GM23248 (cell line): ENCODE measurements around the gene MSANTD1. TPM values are rescaled to one million over a fixed set of nuclear protein-coding genes. Genes with fewer than 3 reads are reported as not detected.

Source experiments
- DNase-seq: peaks from one replicate; pipeline ENCODE4 v3.0.0-alpha.2; 2015
- H2AFZ ChIP-seq: fragments of 200-600 bp; sonication (generic); 2 replicates; pipeline ENCODE4 v1.6.1; 2016; ENCODE audit warnings: antibody characterized with exemption
- H3F3A ChIP-seq: fragments of 200-600 bp; sonication (generic); 2 replicates; pipeline ENCODE4 v1.6.1; 2016; ENCODE audit warnings: mild to moderate bottlenecking, antibody characterized with exemption, mixed run types; ENCODE audit not compliant: insufficient read depth
- H3K27ac ChIP-seq: fragments of 200-600 bp; sonication (generic); 2 replicates; pipeline ENCODE4 v1.5.1; 2016; ENCODE audit warnings: mild to moderate bottlenecking
- H3K27me3 ChIP-seq: fragments of 200-600 bp; sonication (generic); replicated peaks from 2 replicates; pipeline ENCODE4 v1.6.1; 2016; ENCODE audit warnings: mild to moderate bottlenecking; ENCODE audit not compliant: insufficient read depth
- H3K36me3 ChIP-seq: fragments of 200-600 bp; sonication (generic); 2 replicates; pipeline ENCODE4 v1.6.1; 2016; ENCODE audit warnings: low read depth, mild to moderate bottlenecking
- H3K4me1 ChIP-seq: fragments of 200-600 bp; sonication (generic); 2 replicates; pipeline ENCODE4 v1.6.1; 2016; ENCODE audit warnings: mild to moderate bottlenecking; ENCODE audit not compliant: insufficient read depth
- H3K4me2 ChIP-seq: fragments of 200-600 bp; sonication (generic); one replicate; pipeline ENCODE4 v1.6.1; 2016; ENCODE audit warnings: mild to moderate bottlenecking; ENCODE audit not compliant: unreplicated experiment
- H3K4me3 ChIP-seq: fragments of 200-600 bp; sonication (generic); 2 replicates; pipeline ENCODE4 v1.5.1; 2016; ENCODE audit warnings: mild to moderate bottlenecking
- H3K79me2 ChIP-seq: fragments of 200-600 bp; sonication (generic); 2 replicates; pipeline ENCODE4 v1.6.1; 2016; ENCODE audit warnings: mild to moderate bottlenecking; ENCODE audit not compliant: insufficient read depth
- H3K9ac ChIP-seq: fragments of 200-600 bp; sonication (generic); 2 replicates; pipeline ENCODE4 v1.6.1; 2016; ENCODE audit warnings: mild to moderate bottlenecking
- H3K9me2 ChIP-seq: fragments of 200-600 bp; sonication (generic); 2 replicates; pipeline ENCODE4 v1.6.1; 2016; ENCODE audit warnings: mixed run types, mild to moderate bottlenecking, moderate library complexity; ENCODE audit not compliant: insufficient read depth
- H3K9me3 ChIP-seq: fragments of 200-600 bp; sonication (generic); one replicate; pipeline ENCODE4 v1.6.1; 2017; ENCODE audit warnings: low read depth
- H4K20me1 ChIP-seq: fragments of 200-600 bp; sonication (generic); 2 replicates; pipeline ENCODE4 v1.6.0; 2016; ENCODE audit not compliant: insufficient read depth
- EZH2 ChIP-seq: fragments of 200-600 bp; sonication (generic); IDR thresholded peaks from 2 replicates; pipeline ENCODE4 v1.6.1; 2018; ENCODE audit warnings: antibody characterized with exemption, mild to moderate bottlenecking; ENCODE audit not compliant: insufficient read depth, poor library complexity, severe bottlenecking
- EZH2phosphoT487 ChIP-seq: fragments of 200-600 bp; sonication (generic); IDR thresholded peaks from 2 replicates; pipeline ENCODE4 v1.6.1; 2018; ENCODE audit warnings: antibody characterized with exemption, moderate library complexity, mild to moderate bottlenecking, low read depth; ENCODE audit not compliant: insufficient read depth
- WGBS, 2 experiments: methylation state at CpG; one replicate each; pipeline ENCODE4 v1.1.6; 2015 to 2017; ENCODE audit warnings: low lambda C conversion rate in 2 of 2, low coverage in 1 of 2; ENCODE audit errors: missing lambda C conversion rate in 2 of 2; 5-methylcytosine and 5-hydroxymethylcytosine counted together
- in situ Hi-C: fragments of 300-500 bp; cut with MboI; formaldehyde crosslinking; loops from 2 replicates; pipeline ENCODE4 v1.15.0; 2020
- polyA plus RNA-seq: library from polyadenylated mRNA; unstranded; fragments of >200 nt; fragmentation: Nextera tagmentation; extraction: Ambion mirVana; gene quantifications from 2 replicates; pipeline ENCODE4 v1.2.1, GENCODE V29; 2016
- total RNA-seq: library from RNA; depleted of rRNA; stranded (reverse); fragments of >200 nt; shearing (Covaris generic); gene quantifications from 2 replicates; pipeline ENCODE4 v1.2.3, GENCODE V29; 2014

The MSANTD1 gene
- total and polyA plus RNA-seq, 2 experiments from 2014 or later = not detected

DNA sequence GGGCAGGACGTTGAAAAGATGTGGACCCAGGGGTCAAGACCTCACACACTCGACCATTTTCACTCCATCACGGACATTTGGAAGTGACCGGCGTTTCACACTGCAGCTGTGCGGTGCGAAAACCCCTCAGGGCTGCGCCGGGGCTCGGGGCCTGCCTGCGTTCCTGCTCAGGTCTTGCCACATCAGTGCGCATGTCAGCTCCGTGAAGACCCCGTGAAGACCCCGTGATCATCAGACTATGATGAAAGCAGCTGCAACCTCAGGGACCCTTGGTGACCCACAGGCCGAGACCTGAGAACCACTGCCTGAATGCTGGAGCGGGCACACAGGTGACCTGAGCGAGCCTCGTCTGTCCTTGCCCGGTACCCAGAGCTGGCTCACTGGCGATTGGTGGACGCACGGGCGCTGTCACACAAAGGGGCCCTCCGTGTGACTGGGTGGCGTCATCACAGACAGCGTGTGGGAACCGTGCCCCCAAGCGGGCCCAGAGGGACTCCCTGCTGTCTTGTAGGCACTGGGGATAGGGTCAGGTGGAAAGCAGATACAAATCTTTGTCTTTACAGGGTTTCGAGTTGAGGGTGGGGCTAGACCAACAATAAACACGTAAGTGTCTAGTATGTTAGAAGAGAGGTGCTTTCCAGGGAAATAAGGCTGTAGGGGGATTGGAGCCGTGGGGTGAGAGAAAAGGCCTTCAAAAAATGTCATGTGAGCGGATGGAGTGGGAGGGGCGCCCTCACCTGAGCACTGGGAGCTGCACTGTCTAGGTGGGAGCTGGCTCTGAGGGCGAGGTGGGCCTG lies 12.7 kb downstream of the MSANTD1 start:
- no peaks in the 10 kb centered on the region for H3F3A ChIP-seq
- no peaks in the 10 kb centered on the region for H3K36me3 ChIP-seq
- in situ Hi-C loops = no loop called here
- H3K79me2 ChIP-seq = no peaks in the 10 kb centered on the region
- H3K9ac ChIP-seq = no peak overlapping the region
- TF ChIP-seq EZH2phosphoT487 = no peak
- TF ChIP-seq EZH2 = no peak
- no peaks in the 10 kb centered on the region for H3K27me3 ChIP-seq
- no peak overlapping the region for H3K4me2 ChIP-seq
- H2AFZ ChIP-seq = no peak overlapping the region
- H3K27ac ChIP-seq = no peak overlapping the region
- 82 to 83% methylated on average over 35 of the region's 35 CpGs for WGBS, 2 experiments
- no peak for DNase-seq
- no peaks in the 10 kb centered on the region for H3K9me2 ChIP-seq
- H4K20me1 ChIP-seq = no peaks in the 10 kb centered on the region
- H3K9me3 ChIP-seq = no peaks in the 10 kb centered on the region
- H3K4me1 ChIP-seq = no peaks in the 10 kb centered on the region
- no peak overlapping the region for H3K4me3 ChIP-seq

DNA sequence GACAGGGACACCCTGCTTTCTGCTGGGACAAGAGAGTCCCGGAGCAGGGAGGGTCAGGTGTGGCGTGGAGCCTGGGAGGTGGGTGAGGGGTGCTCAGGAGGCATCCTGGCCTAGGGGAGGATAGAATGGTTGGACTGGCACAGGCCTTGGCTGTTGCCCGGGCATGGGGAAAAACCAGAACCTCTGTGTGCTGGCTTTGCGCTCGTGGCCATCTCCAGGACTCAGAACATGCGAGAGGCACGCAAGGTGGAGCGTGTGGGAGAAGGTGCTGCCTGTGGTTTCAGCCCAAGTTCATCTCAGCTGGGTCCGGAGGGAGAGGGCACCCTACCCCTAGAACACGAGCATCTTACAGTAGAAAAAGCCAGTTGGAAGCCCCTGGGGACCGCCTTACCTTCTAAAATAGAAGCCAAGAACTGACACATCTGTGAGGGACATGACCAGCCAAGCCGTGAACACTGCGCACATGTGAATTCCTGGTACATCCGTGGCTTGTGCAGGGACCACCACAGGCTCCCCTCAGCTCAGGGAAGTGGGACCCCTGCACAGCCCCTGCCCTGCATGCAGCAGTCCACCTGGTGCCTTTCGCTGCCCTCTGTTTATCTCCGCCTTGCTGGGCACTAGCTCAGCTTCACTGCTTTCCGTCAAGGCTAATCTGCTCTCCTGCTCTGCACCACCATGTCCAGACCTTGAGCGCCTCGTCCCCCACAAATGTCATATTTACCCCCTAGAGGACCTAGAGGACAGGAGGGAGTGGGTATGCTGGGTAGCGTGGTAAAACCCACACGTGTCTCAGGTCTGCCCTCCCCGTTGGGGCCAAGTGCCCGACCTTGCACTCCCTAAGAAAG lies 13.5 kb downstream of the MSANTD1 start:
- WGBS, 2 experiments = 79 to 80% methylated on average over 23 of the region's 23 CpGs
- Histone ChIP-seq H3F3A (no peaks in the 10 kb centered on the region), H3K9me3 (no peaks in the 10 kb centered on the region), H3K9ac (no peak overlapping the region), H3K4me1 (no peaks in the 10 kb centered on the region), H3K27ac (no peak overlapping the region), H3K4me3 (no peak overlapping the region), H3K27me3 (no peaks in the 10 kb centered on the region), H3K79me2 (no peaks in the 10 kb centered on the region), H4K20me1 (no peaks in the 10 kb centered on the region), H2AFZ (no peak overlapping the region), H3K36me3 (no peaks in the 10 kb centered on the region), H3K9me2 (no peaks in the 10 kb centered on the region), H3K4me2 (no peak overlapping the region)
- no peak for DNase-seq
- TF ChIP-seq EZH2phosphoT487 (no peak), EZH2 (no peak)
- in situ Hi-C loops = no loop called here

DNA sequence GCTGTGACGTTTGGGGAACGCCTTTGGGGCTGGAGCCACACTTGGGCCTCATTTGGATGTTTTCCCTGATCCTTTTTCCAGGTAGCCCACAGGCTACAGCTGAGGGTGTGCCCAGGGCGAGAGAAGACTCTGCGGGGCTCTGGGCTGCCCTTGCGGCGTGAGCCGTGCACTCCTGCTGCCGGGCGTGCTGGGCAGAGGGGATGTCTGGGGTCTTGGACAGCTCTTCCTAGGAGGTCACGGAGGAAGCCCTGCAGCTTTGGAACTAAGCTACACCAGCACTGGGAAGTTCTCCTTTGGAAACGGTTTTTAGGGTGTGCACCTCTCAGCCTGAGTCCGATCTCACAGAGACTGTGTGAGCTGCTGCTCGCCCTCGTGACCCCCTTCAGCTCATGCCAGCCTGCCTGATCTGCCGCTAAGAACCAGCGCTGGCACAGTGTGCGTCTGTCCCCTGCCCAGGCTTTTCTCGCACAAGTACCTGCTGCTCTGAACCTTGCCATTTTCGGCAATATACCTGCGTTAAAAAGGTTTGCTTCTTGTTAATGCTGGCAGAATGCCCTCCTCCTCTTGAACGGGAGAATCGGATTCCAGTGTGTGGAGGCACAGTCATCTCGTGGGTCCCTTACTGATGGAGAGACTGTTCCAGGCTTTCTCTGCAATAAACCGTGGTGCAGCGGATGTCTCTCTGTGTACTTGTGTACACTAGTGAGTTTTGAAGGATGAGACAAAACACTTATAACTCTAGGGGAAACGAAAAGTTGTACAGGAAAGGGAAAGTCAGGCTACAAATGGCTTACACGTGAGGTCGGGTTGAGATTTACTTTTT lies 14.3 kb downstream of the MSANTD1 start:
- no peaks in the 10 kb centered on the region for H3K9me3 ChIP-seq
- no peaks in the 10 kb centered on the region for H3K27me3 ChIP-seq
- H4K20me1 ChIP-seq = no peaks in the 10 kb centered on the region
- whole genome bisulfite sequencing, 2 experiments = 74 to 75% methylated on average over 28 of the region's 28 CpGs
- TF ChIP-seq EZH2 (no peak), EZH2phosphoT487 (no peak)
- no peak overlapping the region for H3K4me3 ChIP-seq
- no peaks in the 10 kb centered on the region for H3K9me2 ChIP-seq
- H2AFZ ChIP-seq = no peak overlapping the region
- no peaks in the 10 kb centered on the region for H3K79me2 ChIP-seq
- no peak overlapping the region for H3K27ac ChIP-seq
- H3K36me3 ChIP-seq = no peaks in the 10 kb centered on the region
- H3K4me1 ChIP-seq = no peaks in the 10 kb centered on the region
- H3F3A ChIP-seq = no peaks in the 10 kb centered on the region
- no peak overlapping the region for H3K4me2 ChIP-seq
- DNase-seq = no peak
- H3K9ac ChIP-seq = no peak overlapping the region
- in situ Hi-C loops = no loop called here

DNA sequence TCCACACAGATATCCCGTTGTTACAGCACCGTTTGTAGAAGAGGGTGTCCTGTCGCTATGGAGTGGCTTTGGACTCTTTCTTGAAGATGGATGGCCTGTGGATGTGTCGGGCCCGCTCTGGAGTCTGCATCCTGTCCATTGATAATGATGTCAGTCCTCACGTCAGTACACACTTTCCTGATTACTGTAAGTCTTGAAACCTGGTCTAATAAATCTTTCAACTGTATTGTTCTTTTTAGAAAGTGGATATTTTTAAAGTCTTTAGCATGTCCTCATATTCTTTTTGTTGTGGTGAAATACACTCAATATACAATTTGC lies 14.9 kb downstream of the MSANTD1 start:
- Histone ChIP-seq H3K4me2 (no peak overlapping the region), H3F3A (no peaks in the 10 kb centered on the region), H3K79me2 (no peaks in the 10 kb centered on the region), H2AFZ (no peak overlapping the region), H3K9ac (no peak overlapping the region), H3K4me1 (no peaks in the 10 kb centered on the region), H3K9me3 (no peaks in the 10 kb centered on the region), H4K20me1 (no peaks in the 10 kb centered on the region), H3K9me2 (no peaks in the 10 kb centered on the region), H3K4me3 (no peak overlapping the region), H3K27me3 (no peaks in the 10 kb centered on the region), H3K27ac (no peak overlapping the region), H3K36me3 (no peaks in the 10 kb centered on the region)
- 46 to 47% methylated on average over 6 of the region's 6 CpGs for WGBS, 2 experiments
- in situ Hi-C loops = no loop called here
- DNase-seq = no peak
- TF ChIP-seq EZH2 (no peak), EZH2phosphoT487 (no peak)
